ENCODE measurements around the gene HS3ST2.
"Not testable (repeated sequence)": the region's sequence is repeated elsewhere in the genome, so short reads cannot be mapped to it uniquely, and the experiment has no call there.

HS3ST2 gene

DNA sequence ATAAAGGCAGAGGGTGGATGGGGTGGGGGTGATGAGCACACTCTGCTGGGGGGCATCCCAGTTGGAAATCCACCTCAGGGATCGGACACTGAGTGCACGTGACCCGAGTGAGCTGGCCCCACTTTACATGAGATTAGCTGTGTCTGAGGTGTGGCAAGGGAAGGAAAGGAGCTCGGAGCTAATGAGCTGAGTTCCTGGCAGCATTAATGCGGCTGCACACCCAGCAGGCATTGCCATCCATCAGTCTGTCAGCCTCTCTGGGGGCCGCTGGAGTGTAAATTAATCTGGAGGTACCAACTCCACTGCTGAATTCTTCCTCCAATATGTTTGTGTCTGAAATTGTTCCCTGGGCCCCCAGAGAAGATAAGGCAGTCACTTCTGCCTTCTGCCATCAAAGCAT lies 65.5 kb downstream of the HS3ST2 start:
- no peak for TF ChIP-seq Cebpa-rat (IDR thresholded peaks at IDR 0.05)
- Histone ChIP-seq H3K9me3 (replicated peaks in 1 of 11) (no peaks in the 10 kb centered on the region), H3K27ac (no peak overlapping the region), H3K9ac (no peak overlapping the region), H3K4me2 (no peak overlapping the region), H3K4me1 (no peaks in the 10 kb centered on the region), H3K27me3 (no peaks in the 10 kb centered on the region), H3K36me3 (no peaks in the 10 kb centered on the region), H3K4me3 (no peak overlapping the region), H4K20me1 (no peaks in the 10 kb centered on the region)

DNA sequence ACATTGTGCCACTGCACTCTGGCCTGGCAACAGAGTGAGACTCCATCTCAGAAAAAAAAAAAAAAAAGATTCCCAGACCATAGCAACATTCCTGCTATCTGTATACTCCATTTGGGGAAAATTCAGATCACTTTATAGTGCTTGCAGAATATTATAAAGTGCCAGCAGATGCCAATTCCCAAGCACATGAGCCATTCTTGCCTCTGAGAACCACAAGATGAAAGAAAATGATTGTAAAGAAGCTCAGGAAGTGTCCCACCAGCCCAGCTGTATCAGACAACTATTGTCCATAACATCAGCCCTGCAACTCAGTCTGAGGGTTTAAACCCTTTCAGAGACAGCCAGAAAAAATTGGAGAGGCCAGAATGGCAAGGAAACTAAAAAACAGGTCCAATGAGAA lies 69.0 kb downstream of the HS3ST2 start:
- Histone ChIP-seq H3K27me3 (no peaks in the 10 kb centered on the region), H3K27ac (no peak overlapping the region), H3K36me3 (no peaks in the 10 kb centered on the region), H3K9me3 (replicated peaks in 1 of 11) (no peaks in the 10 kb centered on the region), H3K9ac (no peak overlapping the region), H3K4me3 (no peak overlapping the region), H3K4me2 (no peak overlapping the region), H3K4me1 (no peaks in the 10 kb centered on the region), H4K20me1 (no peaks in the 10 kb centered on the region)
- no peak for TF ChIP-seq Cebpa-rat (IDR thresholded peaks at IDR 0.05)

DNA sequence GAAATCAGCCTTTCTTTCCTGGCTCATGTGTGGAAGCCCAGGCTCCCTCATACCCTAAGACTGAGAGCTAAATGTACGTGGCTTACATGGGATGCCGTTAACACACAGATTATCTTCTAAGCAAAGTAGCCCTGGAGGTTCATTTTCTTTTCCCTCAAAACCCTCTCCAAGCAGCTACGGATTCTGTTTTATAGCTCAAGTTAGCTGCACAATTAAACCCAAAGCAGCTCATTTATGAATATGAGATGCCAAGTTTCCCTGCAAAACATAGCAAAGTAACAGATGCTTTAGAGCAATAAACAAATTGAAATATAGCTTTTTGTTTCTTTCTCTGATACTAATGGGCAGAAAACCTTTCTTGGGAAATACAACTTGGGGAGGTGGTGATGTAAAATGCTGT lies 72.0 kb downstream of the HS3ST2 start:
- TF ChIP-seq Cebpa-rat (IDR thresholded peaks at IDR 0.05), result no peak
- Histone ChIP-seq H3K9ac (no peak overlapping the region), H3K9me3 (replicated peaks in 1 of 11) (no peaks in the 10 kb centered on the region), H3K27ac (no peak overlapping the region), H4K20me1 (no peaks in the 10 kb centered on the region), H3K4me2 (no peak overlapping the region), H3K4me1 (no peaks in the 10 kb centered on the region), H3K4me3 (no peak overlapping the region), H3K36me3 (no peaks in the 10 kb centered on the region), H3K27me3 (no peaks in the 10 kb centered on the region)

DNA sequence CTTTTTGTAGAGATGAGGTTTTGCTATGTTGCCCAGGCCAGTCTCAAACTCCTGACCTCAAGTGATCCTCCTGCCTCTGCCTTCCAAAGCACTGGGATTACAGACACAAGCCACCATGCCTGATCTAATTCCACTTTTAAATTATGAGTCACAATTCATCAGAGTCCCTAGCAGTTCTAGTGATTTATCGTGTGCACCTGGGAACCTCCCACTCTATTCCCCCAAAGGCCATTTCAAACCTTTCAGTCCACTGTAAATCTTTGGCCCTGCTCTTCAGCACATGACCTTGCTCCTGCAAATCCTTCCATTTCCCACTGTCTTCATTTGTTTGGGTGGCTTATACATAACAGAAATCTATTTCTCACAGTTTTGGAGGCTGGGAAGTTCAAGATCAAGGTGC lies 73.0 kb downstream of the HS3ST2 start:
- H3K4me3 ChIP-seq, result no peak overlapping the region
- no peaks in the 10 kb centered on the region for H3K4me1 ChIP-seq
- no peaks in the 10 kb centered on the region for H3K9me3 ChIP-seq (replicated peaks in 1 of 11)
- H3K36me3 ChIP-seq, result no peaks in the 10 kb centered on the region
- TF ChIP-seq Cebpa-rat (IDR thresholded peaks at IDR 0.05), result no peak
- H4K20me1 ChIP-seq, result no peaks in the 10 kb centered on the region
- H3K27me3 ChIP-seq, result no peaks in the 10 kb centered on the region
- no peak overlapping the region for H3K9ac ChIP-seq
- no peak overlapping the region for H3K27ac ChIP-seq
- H3K4me2 ChIP-seq, result no peak overlapping the region

DNA sequence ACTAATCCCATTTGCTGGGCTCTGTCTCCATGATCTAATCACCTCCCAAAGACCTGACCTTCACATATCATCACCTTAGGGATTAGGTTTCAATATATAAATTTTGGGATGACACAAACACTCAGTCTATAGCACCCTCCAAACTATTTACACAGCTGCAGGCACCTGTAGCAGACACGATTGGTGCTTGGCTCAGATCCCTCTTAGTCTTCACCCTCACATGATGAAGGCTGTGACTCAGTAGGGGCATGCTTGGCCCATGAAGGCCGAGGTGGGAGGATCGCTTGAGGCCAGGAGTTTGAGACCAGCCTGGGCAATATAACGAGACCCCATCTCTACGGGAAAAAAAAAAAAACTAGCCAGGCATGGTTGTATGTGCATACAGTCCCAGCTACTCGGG lies 73.5 kb downstream of the HS3ST2 start:
- no peak overlapping the region for H3K4me2 ChIP-seq
- H3K9me3 ChIP-seq (replicated peaks in 1 of 11), result no peaks in the 10 kb centered on the region
- no peaks in the 10 kb centered on the region for H4K20me1 ChIP-seq
- H3K36me3 ChIP-seq, result no peaks in the 10 kb centered on the region
- H3K9ac ChIP-seq, result no peak overlapping the region
- H3K4me1 ChIP-seq, result peaks cover 0 to 4% (median 0%) of the 10 kb centered on the region in 10 experiments; a peak in 1 of 20 replicates
- no peaks in the 10 kb centered on the region for H3K27me3 ChIP-seq
- no peak for TF ChIP-seq Cebpa-rat (IDR thresholded peaks at IDR 0.05)
- no peak overlapping the region for H3K27ac ChIP-seq
- H3K4me3 ChIP-seq, result no peak overlapping the region

DNA sequence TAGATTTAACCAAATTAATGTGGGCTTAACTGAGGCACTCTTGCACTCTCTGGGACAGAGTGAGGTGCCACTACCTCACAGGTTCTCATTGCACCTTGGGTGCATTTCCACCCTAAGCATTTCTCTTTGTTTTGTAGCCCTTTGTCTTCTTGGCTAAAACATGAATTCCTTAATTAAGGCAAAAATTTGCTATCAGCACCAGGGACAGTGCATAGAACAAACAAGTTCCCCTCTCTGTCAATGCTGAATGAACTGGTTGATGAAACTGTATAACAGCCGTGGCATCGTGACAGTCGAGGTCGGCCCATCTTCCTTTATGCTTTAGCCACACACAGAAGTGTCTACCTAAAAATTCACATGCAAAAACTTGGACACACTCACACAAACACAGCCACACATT lies 74.8 kb downstream of the HS3ST2 start:
- no peaks in the 10 kb centered on the region for H3K9me3 ChIP-seq (replicated peaks in 1 of 11)
- H3K9ac ChIP-seq, result no peak overlapping the region
- H3K27me3 ChIP-seq, result no peaks in the 10 kb centered on the region
- no peaks in the 10 kb centered on the region for H4K20me1 ChIP-seq
- no peak overlapping the region for H3K4me3 ChIP-seq
- no peak for TF ChIP-seq Cebpa-rat (IDR thresholded peaks at IDR 0.05)
- H3K36me3 ChIP-seq, result no peaks in the 10 kb centered on the region
- no peak overlapping the region for H3K27ac ChIP-seq
- H3K4me2 ChIP-seq, result no peak overlapping the region
- H3K4me1 ChIP-seq, result peaks cover 0 to 7% (median 0%) of the 10 kb centered on the region in 10 experiments; a peak in 1 of 20 replicates

DNA sequence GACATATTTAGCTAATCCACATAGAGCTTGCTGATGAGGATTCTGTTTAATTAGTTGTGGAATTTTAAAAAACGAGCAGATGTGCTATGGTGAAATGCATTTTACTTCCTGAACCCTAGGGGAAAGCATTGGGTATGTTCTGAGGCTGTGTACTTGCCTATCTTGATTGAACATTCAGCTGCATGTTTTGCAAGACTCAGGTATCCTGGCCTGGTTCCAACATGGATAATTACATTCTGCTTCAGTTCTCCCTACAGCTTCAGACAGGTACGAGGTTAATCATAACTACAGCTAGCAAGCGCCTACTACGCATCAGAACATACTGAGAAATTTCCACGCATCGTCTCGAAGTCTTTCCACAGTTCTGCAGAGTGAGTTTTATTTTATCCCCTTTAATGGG lies 77.0 kb downstream of the HS3ST2 start:
- H3K27me3 ChIP-seq, result no peaks in the 10 kb centered on the region
- TF ChIP-seq Cebpa-rat (IDR thresholded peaks at IDR 0.05), result no peak

DNA sequence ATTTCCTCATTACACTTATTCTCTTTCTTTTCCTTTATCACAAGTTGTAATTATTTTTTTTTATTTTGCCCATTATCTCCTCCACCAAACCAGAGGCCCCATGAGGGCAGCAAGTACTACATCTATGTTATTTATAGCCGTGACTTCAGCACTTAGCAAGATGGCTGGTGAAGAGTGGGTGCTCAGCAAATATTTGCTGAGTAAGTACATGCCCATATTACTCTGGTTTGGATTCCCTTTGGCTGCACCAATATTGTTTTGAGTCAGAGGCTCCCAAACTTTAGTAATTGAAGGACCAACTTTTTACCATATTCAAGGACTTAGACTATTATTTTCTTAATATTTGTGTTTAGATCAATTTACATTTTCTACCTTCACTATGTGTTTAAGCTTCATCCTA lies 83.2 kb downstream of the HS3ST2 start:
- Histone ChIP-seq H3K27me3 (no peaks in the 10 kb centered on the region), H4K20me1 (no peaks in the 10 kb centered on the region), H3K27ac (no peak overlapping the region), H3K9me3 (replicated peaks in 1 of 11) (peaks cover 11 to 20% (median 13%) of the 10 kb centered on the region in 11 experiments; a peak in 20 of 22 replicates), H3K9ac (no peak overlapping the region), H3K4me1 (peaks cover 0 to 21% (median 3%) of the 10 kb centered on the region in 10 experiments; a peak in 7 of 20 replicates), H3K4me3 (no peak overlapping the region), H3K4me2 (no peak overlapping the region), H3K36me3 (no peaks in the 10 kb centered on the region)
- no peak for TF ChIP-seq Cebpa-rat (IDR thresholded peaks at IDR 0.05)

More for the DNA sequence above, 77.0 kb downstream of the HS3ST2 start:
- Histone ChIP-seq H3K36me3 (no peaks in the 10 kb centered on the region), H4K20me1 (no peaks in the 10 kb centered on the region), H3K4me3 (no peak overlapping the region), H3K4me1 (peaks cover 0 to 7% (median 0%) of the 10 kb centered on the region in 10 experiments; a peak in 1 of 20 replicates), H3K9me3 (replicated peaks in 1 of 11) (no peaks in the 10 kb centered on the region), H3K27ac (no peak overlapping the region), H3K4me2 (no peak overlapping the region), H3K9ac (no peak overlapping the region)

DNA sequence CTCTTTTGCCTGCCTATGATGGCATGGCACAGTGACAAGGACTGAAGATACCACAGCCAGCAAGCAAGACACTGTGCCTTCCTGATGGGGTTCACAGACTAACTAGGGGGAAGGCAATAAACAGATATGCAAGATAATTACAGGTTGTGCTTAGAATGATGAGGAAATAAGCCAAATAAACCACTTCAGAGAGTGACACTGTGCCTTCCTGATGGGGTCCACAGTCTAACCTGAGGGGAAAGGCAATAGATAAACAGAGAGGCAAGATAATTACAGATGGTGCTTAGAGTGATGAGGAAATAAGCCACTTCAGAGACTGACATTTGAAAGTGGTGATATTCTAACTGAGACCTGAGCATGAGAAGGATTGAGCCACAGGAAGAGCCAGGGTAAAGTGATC lies 84.2 kb downstream of the HS3ST2 start:
- peaks cover 0 to 15% (median 3%) of the 10 kb centered on the region in 10 experiments; a peak in 7 of 20 replicates for H3K4me1 ChIP-seq
- no peaks in the 10 kb centered on the region for H4K20me1 ChIP-seq
- no peaks in the 10 kb centered on the region for H3K27me3 ChIP-seq
- H3K4me3 ChIP-seq, result no peak overlapping the region
- no peaks in the 10 kb centered on the region for H3K36me3 ChIP-seq
- H3K4me2 ChIP-seq, result peak overlapping the region in 1 of 11 experiments; percentile 12; a peak in 2 of 22 replicates
- H3K9ac ChIP-seq, result no peak overlapping the region
- no peak overlapping the region for H3K27ac ChIP-seq
- peaks cover 11 to 20% (median 13%) of the 10 kb centered on the region in 11 experiments; a peak in 20 of 22 replicates for H3K9me3 ChIP-seq (replicated peaks in 1 of 11)
- no peak for TF ChIP-seq Cebpa-rat (IDR thresholded peaks at IDR 0.05)

DNA sequence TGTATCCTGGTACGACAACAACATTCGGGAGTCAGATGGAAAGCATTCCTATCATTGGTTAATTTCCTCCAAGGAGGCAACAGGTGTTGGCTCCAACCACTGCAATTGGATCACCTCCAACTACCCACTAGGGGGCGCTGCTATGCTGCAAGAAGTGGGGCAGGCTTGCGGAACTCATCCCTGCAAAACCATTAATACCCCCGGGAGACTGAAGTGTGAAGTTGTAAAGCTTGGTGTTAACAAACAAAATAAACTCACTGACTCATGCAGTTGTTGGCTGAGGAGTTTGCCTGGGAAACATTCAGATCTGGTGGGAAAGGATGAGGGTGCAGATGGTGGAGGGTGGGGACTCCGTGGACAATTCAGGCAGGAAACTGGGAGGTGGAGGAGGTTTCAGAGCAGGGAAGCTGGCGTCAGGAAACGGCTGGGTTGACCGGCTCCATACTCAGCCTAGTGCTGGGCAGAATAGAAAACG lies 84.9 kb downstream of the HS3ST2 start:
- H3K9ac ChIP-seq, result no peak overlapping the region
- H3K36me3 ChIP-seq, result no peaks in the 10 kb centered on the region
- no peak overlapping the region for H3K4me3 ChIP-seq
- H3K4me1 ChIP-seq, result peaks cover 0 to 15% (median 3%) of the 10 kb centered on the region in 10 experiments; a peak in 7 of 20 replicates
- peaks cover 11 to 20% (median 13%) of the 10 kb centered on the region in 11 experiments; a peak in 20 of 22 replicates for H3K9me3 ChIP-seq (replicated peaks in 1 of 11)
- TF ChIP-seq Cebpa-rat (IDR thresholded peaks at IDR 0.05), result no peak
- no peaks in the 10 kb centered on the region for H3K27me3 ChIP-seq
- H3K4me2 ChIP-seq, result peak overlapping the region in 5 of 11 experiments; percentile 2 to 74 (median 12); a peak in 4 of 22 replicates
- H3K27ac ChIP-seq, result no peak overlapping the region
- no peaks in the 10 kb centered on the region for H4K20me1 ChIP-seq

DNA sequence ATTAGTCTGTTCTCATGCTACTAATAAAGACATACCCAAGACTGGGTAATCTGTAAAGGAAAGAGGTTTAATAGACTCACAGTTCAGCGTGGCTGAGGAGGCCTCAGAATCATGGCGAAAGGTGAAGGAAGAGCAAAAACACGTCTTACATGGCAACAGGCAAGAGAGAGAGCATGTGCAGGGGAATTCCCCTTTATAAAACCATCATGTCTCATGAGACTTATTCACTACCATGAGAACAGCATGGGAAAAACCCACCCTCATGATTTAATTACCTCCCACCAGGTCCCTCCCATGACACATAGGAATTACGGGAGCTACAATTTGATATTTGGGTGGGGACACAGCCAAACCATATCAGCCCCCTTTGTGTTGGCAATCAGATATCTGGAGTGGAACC lies 85.6 kb downstream of the HS3ST2 start:
- H3K9ac ChIP-seq, H3K4me3 ChIP-seq, H3K36me3 ChIP-seq, H3K27me3 ChIP-seq, H4K20me1 ChIP-seq, H3K27ac ChIP-seq: not testable (repeated sequence)
- peaks cover 0 to 15% (median 3%) of the 10 kb centered on the region in 10 experiments; a peak in 7 of 20 replicates for H3K4me1 ChIP-seq
- peaks cover 11 to 20% (median 13%) of the 10 kb centered on the region in 11 experiments; a peak in 20 of 22 replicates for H3K9me3 ChIP-seq (replicated peaks in 1 of 11)
- peak overlapping the region in 3 of 11 experiments; percentile 12 to 74 (median 25); a peak in 3 of 22 replicates for H3K4me2 ChIP-seq

Data from BLaER1 treated with 17β-estradiol and CSF1 and Interleukin-3, amounts not matched to agents 10 nM and 100 nM (cell line).